Activated CD4-positive, alpha-beta memory T cell treated with anti-CD3 and anti-CD28 coated beads for 36 hours (primary cell): ENCODE measurements around the gene RAB22A. TPM values are rescaled to one million over a fixed set of nuclear protein-coding genes. Genes with fewer than 3 reads are reported as not detected.

ENCODE experiments used
- CTCF ChIA-PET: fragments of 350-600 bp; sonication (Branson Sonifier 250); formaldehyde crosslinking; loops from one replicate; lab custom pipeline; 2021; ENCODE audit warnings: antibody characterized with exemption, inconsistent platforms; lab: Charles Lee
- POLR2A ChIA-PET: fragments of 350-600 bp; sonication (Branson Sonifier 250); formaldehyde crosslinking; loops from one replicate; lab custom pipeline; 2021; ENCODE audit warnings: antibody characterized with exemption; lab: Charles Lee
- DNase-seq: peaks from one replicate; pipeline ENCODE4 v3.0.0-alpha.2; 2020
- H3K27ac Mint-ChIP-seq: one replicate; pipeline ENCODE4 v1.8.0; 2021; ENCODE audit warnings: mixed read lengths
- H3K27me3 Mint-ChIP-seq: one replicate; pipeline ENCODE4 v1.8.0; 2021; ENCODE audit warnings: mixed read lengths
- H3K36me3 Mint-ChIP-seq: one replicate; pipeline ENCODE4 v1.8.0; 2021; ENCODE audit warnings: mixed read lengths
- H3K4me1 Mint-ChIP-seq: one replicate; pipeline ENCODE4 v1.8.0; 2021; ENCODE audit warnings: low read depth, mixed read lengths
- H3K4me3 Mint-ChIP-seq: one replicate; pipeline ENCODE4 v1.8.0; 2021; ENCODE audit warnings: mild to moderate bottlenecking, mixed read lengths
- H3K9me3 Mint-ChIP-seq: one replicate; pipeline ENCODE4 v1.8.0; 2021; ENCODE audit warnings: mixed read lengths
- intact Hi-C: fragments of 100-400 bp; cut with micrococcal nuclease; formaldehyde crosslinking; loops from one replicate; pipeline ENCODE4 v1.15.1; 2023
- total RNA-seq, 2 experiments: library from RNA; stranded (reverse); gene quantifications; one replicate each; pipeline ENCODE4 v1.2.3, GENCODE V29; 2021

The RAB22A gene, protein sequence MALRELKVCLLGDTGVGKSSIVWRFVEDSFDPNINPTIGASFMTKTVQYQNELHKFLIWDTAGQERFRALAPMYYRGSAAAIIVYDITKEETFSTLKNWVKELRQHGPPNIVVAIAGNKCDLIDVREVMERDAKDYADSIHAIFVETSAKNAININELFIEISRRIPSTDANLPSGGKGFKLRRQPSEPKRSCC
- total RNA-seq, result 10 to 100 TPM; 10.5 to 12.0 TPM

GRCh38 chr20:58309591-58310290, at the start of gene RAB22A:
Gene RAB22A, plus strand, starts transcription at chr20:58309715. Its CDS starts 262 bp downstream, at chr20:58309977.
- H3K27ac Mint-ChIP-seq, result peak within 1 kb of the TSS; percentile 89
- intact Hi-C loops, result loop anchor here (1.0 to 5.0 kb wide), 8 partner anchors 43 to 912 kb away; partner anchors contain the start of genes VAPB and ZBP1
- ChIA-PET POLR2A (interaction anchor here (1.2 kb wide), 1 partner anchor 80 kb away, joined by 8 read pairs; the partner anchor contains the start of gene VAPB), CTCF (no interaction called here)
- peak; percentile 85 for DNase-seq
- peaks cover 23% of the 10 kb centered on the region for H3K36me3 Mint-ChIP-seq
- H3K4me3 Mint-ChIP-seq, result peak within 1 kb of the TSS; percentile 90
- no peaks in the 10 kb centered on the region for H3K27me3 Mint-ChIP-seq
- no peaks in the 10 kb centered on the region for H3K9me3 Mint-ChIP-seq
- H3K4me1 Mint-ChIP-seq, result peaks cover 73% of the 10 kb centered on the region

GRCh38 chr20:58260006-58260405, 49.5 kb upstream of the RAB22A start:
- Mint-ChIP-seq H3K4me1 (peaks cover 11% of the 10 kb centered on the region), H3K27ac (no peak overlapping the region), H3K27me3 (no peaks in the 10 kb centered on the region), H3K36me3 (peaks cover 2% of the 10 kb centered on the region), H3K9me3 (no peaks in the 10 kb centered on the region), H3K4me3 (no peak overlapping the region)
- no peak for DNase-seq
- ChIA-PET CTCF (no interaction called here), POLR2A (no interaction called here)
- intact Hi-C loops, result no loop called here

DNA sequence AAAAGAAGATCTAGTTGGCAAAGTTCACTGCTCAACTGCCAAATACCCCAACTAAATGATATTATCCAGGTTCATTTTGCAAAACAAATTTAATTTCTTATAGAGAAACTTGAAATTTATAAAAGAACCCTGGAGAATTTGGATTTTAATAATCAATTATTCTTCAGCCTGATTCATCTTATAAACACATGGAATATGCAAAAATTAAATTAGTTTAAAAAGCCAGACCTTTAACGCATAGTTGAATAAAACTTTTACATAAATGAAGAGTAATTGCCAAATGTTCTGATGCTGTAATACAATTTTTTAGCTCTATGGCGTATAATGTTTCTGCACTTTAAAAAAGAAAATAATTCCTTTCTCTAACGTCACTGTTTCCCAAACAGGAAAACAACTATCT, 47.9 kb upstream of the RAB22A start:
- no peak for DNase-seq
- Mint-ChIP-seq H3K27me3 (no peaks in the 10 kb centered on the region), H3K27ac (no peak overlapping the region), H3K36me3 (peaks cover 2% of the 10 kb centered on the region), H3K4me1 (peaks cover 5% of the 10 kb centered on the region), H3K4me3 (no peak overlapping the region), H3K9me3 (no peaks in the 10 kb centered on the region)
- intact Hi-C loops, result no loop called here
- POLR2A ChIA-PET, result no interaction called here
- CTCF ChIA-PET, result no interaction called here

DNA sequence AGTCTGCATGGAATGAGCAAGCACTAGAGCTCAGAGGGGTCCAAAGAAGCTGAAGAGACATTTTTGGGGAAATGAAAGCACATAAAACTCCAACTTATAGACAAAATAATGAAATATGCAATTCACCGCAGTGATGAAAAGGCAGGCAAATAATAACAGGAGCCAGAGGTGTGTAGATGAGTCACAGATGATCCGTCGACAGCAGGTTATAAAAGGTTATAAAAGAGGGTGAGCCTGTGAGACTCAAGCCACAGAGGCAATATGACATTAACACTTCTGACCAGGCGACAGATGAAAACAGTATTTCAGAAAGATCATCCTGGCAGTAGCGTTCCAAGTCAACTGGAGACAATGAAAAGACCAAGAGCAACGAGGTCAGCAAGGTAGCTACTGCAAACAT, 45.2 kb upstream of the RAB22A start:
- intact Hi-C loops, result no loop called here
- Mint-ChIP-seq H3K36me3 (peaks cover 12% of the 10 kb centered on the region), H3K4me1 (peaks cover 12% of the 10 kb centered on the region), H3K27me3 (no peaks in the 10 kb centered on the region), H3K27ac (no peak overlapping the region), H3K4me3 (no peak overlapping the region), H3K9me3 (no peaks in the 10 kb centered on the region)
- ChIA-PET POLR2A (no interaction called here), CTCF (no interaction called here)
- no peak for DNase-seq

DNA sequence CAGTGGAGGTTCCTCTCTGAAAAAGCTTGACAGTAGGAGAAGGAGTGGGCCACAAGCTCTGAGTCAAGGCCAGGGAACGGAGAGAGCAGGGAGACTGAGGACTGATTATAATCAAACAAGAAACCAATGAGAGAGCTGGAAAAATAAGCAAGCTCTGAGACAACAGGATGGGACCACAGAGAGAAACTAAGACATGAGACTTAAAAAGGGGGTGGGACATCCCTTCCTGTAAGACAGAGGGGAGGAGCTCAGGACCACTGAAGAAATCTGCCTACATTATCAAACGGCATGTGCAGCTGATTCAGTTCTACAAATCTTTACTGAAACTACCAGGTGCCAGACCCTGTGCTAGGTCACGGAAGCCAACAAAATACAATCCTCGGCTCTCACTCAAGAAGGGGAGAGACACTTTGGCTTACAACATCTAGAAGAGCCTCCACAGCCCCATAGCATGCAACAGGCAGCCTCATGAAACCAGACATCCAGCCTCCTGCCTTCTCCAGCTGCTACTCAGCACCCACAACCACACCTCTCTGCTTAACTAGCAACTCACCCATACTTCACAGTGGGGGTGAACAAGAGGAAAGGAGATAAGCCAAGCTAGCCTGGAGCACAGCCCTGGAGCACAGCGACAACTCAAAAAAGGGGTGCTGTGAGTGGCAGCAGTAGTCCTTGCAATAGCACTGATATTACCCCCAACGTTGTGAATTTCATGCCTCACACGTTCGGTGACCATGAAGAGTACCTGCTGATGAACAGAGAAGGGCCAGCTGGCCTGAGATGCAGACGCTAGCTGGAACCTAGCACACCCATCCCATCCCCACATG, 41.9 kb upstream of the RAB22A start:
- DNase-seq, result no peak
- H3K27ac Mint-ChIP-seq, result no peak overlapping the region
- intact Hi-C loops, result no loop called here
- ChIA-PET POLR2A (interaction anchor here (0.6 to 1.6 kb wide), 3 partner anchors 17 to 23 kb away, joined by 3 to 4 read pairs (median 4); no protein-coding TSS in a partner anchor), CTCF (interaction anchor here (0.6 kb wide), 2 partner anchors 186 to 1304 kb away, joined by 3 to 6 read pairs; no protein-coding TSS in a partner anchor)
- H3K36me3 Mint-ChIP-seq, result peaks cover 20% of the 10 kb centered on the region
- H3K9me3 Mint-ChIP-seq, result no peaks in the 10 kb centered on the region
- peaks cover 28% of the 10 kb centered on the region for H3K4me1 Mint-ChIP-seq
- no peaks in the 10 kb centered on the region for H3K27me3 Mint-ChIP-seq
- H3K4me3 Mint-ChIP-seq, result no peak overlapping the region

DNA sequence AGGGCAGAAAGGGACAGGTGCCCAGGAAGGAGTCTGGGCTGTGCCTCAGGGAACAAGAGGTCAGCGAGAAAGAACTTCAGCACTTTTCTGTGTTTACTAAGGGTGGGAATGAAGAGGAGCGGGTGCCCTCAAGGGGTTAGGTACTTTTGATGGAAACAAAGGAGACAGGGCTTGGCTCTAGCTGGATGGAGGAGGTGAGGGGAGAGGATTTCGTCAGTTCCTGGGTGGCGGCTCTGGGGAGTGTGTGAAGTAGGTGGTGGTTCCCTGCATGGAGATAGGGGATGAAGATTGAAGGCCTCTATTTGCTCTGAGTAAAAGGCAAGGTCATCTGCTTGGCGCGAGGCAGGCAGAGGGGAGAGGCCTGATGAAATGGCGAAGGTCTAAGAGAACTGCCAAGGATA, 41.1 kb upstream of the RAB22A start:
- ChIA-PET POLR2A (no interaction called here), CTCF (no interaction called here)
- H3K4me3 Mint-ChIP-seq, result no peak overlapping the region
- H3K9me3 Mint-ChIP-seq, result no peaks in the 10 kb centered on the region
- no peak overlapping the region for H3K27ac Mint-ChIP-seq
- DNase-seq, result no peak
- peaks cover 28% of the 10 kb centered on the region for H3K4me1 Mint-ChIP-seq
- H3K27me3 Mint-ChIP-seq, result no peaks in the 10 kb centered on the region
- H3K36me3 Mint-ChIP-seq, result peaks cover 20% of the 10 kb centered on the region
- intact Hi-C loops, result no loop called here

- no peaks in the 10 kb centered on the region for H3K9me3 Mint-ChIP-seq
- intact Hi-C loops, result no loop called here
- H3K36me3 Mint-ChIP-seq, result peaks cover 20% of the 10 kb centered on the region
- POLR2A ChIA-PET, result no interaction called here
- H3K4me1 Mint-ChIP-seq, result peaks cover 28% of the 10 kb centered on the region
- CTCF ChIA-PET, result no interaction called here
- peak; percentile 32 for DNase-seq
- H3K4me3 Mint-ChIP-seq, result no peak overlapping the region
- no peaks in the 10 kb centered on the region for H3K27me3 Mint-ChIP-seq
- H3K27ac Mint-ChIP-seq, result peak overlapping the region; percentile 34
Measured at GRCh38 chr20:58268936-58269619, 40.4 kb upstream of the RAB22A start.

DNA sequence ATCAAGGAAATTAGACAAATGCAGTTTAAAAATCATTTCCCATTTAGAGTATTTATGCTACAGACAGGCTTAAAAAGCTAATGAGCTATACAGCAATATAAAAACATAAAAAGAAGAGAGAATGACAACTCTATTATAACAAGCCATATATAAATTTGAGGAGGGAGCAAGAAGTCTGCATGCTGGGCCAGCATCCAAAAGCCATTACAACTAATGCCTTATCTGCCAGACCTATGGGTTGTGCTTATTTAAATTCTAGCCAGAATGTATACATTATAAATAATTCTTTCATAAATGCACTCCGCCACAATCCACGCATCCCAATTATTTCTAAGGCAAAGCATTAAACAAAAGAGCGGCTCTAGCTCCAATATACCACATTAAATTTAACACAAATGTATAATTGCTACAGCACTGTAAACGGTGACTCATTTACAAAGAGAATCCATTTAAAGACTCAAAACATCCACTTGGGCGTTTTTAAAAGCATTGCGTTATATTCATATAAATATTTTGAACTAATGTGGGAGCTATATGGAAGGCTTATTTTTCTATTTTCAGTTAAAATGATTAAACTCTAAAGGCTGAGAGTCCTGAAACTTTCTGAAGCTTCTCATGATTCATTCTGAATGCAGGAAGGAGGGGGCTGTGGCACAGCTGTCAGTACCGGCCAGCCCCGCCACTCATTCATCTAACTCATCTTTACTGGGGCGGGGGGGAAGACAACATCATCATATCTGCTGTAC, 37.7 kb upstream of the RAB22A start:
- intact Hi-C loops, result loop anchor here (1.0 kb wide), 1 partner anchor 36 kb away; no protein-coding TSS in a partner anchor
- POLR2A ChIA-PET, result interaction anchor here (1.0 to 1.1 kb wide), 2 partner anchors 11 to 81 kb away, joined by 3 read pairs; no protein-coding TSS in a partner anchor
- no peak overlapping the region for H3K27ac Mint-ChIP-seq

GRCh38 chr20:58274384-58274783, 35.1 kb upstream of the RAB22A start:
- H3K4me3 Mint-ChIP-seq, result no peak overlapping the region
- ChIA-PET POLR2A (no interaction called here), CTCF (no interaction called here)
- intact Hi-C loops, result no loop called here
- no peak for DNase-seq
- no peak overlapping the region for H3K27ac Mint-ChIP-seq
- peaks cover 14% of the 10 kb centered on the region for H3K36me3 Mint-ChIP-seq
- H3K9me3 Mint-ChIP-seq, result no peaks in the 10 kb centered on the region
- H3K27me3 Mint-ChIP-seq, result no peaks in the 10 kb centered on the region
- H3K4me1 Mint-ChIP-seq, result peaks cover 15% of the 10 kb centered on the region

More for the DNA sequence above, 37.7 kb upstream of the RAB22A start:
- peaks cover 25% of the 10 kb centered on the region for H3K36me3 Mint-ChIP-seq
- no peak overlapping the region for H3K4me3 Mint-ChIP-seq
- DNase-seq, result peak; percentile 83
- H3K4me1 Mint-ChIP-seq, result peaks cover 28% of the 10 kb centered on the region
- no peaks in the 10 kb centered on the region for H3K9me3 Mint-ChIP-seq
- CTCF ChIA-PET, result interaction anchor here (1.1 kb wide), 3 partner anchors 34 to 38 kb away, joined by 3 read pairs; no protein-coding TSS in a partner anchor
- no peaks in the 10 kb centered on the region for H3K27me3 Mint-ChIP-seq

- POLR2A ChIA-PET, result no interaction called here
- H3K36me3 Mint-ChIP-seq, result peaks cover 6% of the 10 kb centered on the region
- CTCF ChIA-PET, result no interaction called here
- no peak overlapping the region for H3K4me3 Mint-ChIP-seq
- H3K27ac Mint-ChIP-seq, result no peak overlapping the region
- intact Hi-C loops, result no loop called here
- H3K4me1 Mint-ChIP-seq, result peaks cover 2% of the 10 kb centered on the region
- no peaks in the 10 kb centered on the region for H3K9me3 Mint-ChIP-seq
- H3K27me3 Mint-ChIP-seq, result no peaks in the 10 kb centered on the region
- no peak for DNase-seq
Measured at GRCh38 chr20:58277107-58277506, 32.4 kb upstream of the RAB22A start.
